HS-27A (cell line): ENCODE data around the gene AFG3L2.

Experiments
- DNase-seq: peaks from one replicate; pipeline ENCODE4 v3.0.0-alpha.2; 2012; ENCODE audit warnings: low read depth, missing footprints

Gene AFG3L2

GRCh38 chr18:12304351-12305210, 72.4 kb downstream of the AFG3L2 start:
- no peak for DNase-seq

GRCh38 chr18:12302391-12303147, 74.5 kb downstream of the AFG3L2 start:
- DNase-seq: no peak

GRCh38 chr18:12301263-12302005, 75.6 kb downstream of the AFG3L2 start:
- DNase-seq: no peak

DNA sequence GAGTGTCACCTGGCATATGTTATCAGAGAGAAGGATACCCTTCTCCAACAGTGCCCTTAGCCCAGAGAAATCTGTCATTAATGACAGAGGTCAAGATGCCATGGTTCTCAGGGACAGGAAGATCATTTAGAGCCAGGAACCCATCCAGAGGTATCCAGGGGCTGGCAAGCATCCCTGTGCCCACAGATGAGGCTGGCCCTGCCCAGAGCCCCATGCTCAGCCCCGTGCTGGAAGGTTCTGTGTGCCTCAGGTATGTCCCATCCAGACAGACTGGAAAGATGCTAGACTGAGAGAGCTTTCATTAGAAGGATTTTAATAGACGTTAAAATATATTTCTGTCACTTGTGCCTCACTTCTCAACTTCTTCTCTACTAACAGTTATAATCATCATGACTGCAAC, 77.2 kb downstream of the AFG3L2 start:
- DNase-seq: no peak

DNA sequence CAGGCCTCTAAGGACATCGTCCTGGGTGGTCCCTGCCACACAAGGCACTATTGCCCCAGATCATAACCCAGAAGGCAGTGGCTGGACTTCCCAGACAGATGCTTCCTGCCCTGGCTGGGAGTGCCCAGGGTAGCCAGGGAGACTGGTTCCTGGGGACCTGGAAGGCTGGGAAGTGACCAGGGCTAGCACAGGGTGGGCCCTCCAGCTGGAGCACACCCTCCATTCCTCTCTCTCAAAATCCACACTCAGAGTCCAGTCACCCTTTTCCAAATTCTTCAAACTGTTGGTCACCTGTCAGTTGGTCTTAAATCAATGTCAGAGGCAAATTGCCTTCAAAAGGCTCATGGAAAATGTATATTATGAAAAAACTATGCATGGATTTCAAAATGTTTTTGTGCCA, 80.6 kb downstream of the AFG3L2 start:
- DNase-seq: peak; percentile 46

DNA sequence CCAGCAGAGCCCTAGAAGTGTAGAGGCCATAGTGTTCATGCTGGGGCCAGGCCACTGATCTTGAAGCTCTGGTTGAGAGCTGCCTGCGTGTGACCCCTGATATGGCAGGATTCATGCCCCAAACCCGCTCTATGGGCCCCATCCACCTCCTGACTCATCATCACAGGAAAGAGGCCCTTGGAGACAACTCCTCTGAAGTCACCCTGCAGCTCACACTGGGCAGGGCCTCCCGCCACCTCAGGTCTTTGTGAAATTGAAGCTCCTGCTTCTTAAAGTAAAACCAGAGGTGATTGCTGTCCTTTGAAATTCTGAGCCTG, 81.0 kb downstream of the AFG3L2 start:
- peak; percentile 46 for DNase-seq

- DNase-seq: no peak
Observed at GRCh38 chr18:12295389-12296086, 81.5 kb downstream of the AFG3L2 start.

GRCh38 chr18:12293831-12294230, 83.2 kb downstream of the AFG3L2 start:
- no peak for DNase-seq

- DNase-seq: no peak
Observed at GRCh38 chr18:12291690-12292089, 85.3 kb downstream of the AFG3L2 start.

DNA sequence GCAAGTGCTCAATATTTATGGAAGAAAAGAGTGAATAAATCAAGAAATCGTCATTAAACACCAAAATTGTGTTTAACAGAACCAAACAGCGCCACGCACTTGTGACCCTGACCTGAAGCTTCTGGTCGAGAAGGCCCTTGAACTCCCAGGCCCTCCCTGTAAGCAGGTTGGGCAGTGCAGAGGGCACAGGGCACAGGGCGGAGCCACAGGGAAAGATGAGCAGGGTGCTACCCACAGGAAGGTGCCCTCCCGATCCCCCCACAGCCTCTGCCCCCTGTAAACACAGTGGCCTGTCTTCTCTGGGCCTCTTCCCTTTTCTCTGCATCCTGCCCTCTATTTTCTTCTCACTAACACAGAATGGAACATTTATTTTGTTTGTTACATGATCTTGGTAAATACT, 85.9 kb downstream of the AFG3L2 start:
- no peak for DNase-seq

- no peak for DNase-seq
Observed at GRCh38 chr18:12290086-12290485, 86.9 kb downstream of the AFG3L2 start.

- DNase-seq: no peak
Observed at GRCh38 chr18:12288403-12288755, 88.6 kb downstream of the AFG3L2 start.

- peak; percentile 95 for DNase-seq
Observed at GRCh38 chr18:12287684-12288402, 89.2 kb downstream of the AFG3L2 start.

- DNase-seq: no peak
Observed at GRCh38 chr18:12287131-12287681, 89.8 kb downstream of the AFG3L2 start.

DNA sequence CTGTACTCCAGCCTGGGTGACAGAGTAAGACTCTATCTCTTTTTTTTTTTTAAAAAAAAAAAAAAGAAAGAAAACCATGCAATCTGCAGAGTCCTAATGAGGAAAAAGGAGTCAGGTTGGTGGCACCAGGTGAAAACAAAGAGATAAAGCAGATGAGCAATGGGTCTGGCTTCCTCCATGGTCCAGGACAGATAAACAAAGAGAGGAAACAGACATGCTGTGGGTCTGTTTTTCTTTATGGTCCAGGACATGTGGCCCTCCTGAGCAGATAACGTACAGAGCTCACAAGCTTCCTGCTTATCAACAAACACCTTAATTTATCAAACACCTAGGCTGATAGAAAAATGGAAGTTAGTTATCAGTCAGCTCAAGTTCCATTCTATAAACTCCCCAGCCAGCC, 93.4 kb downstream of the AFG3L2 start:
- DNase-seq: no peak

DNA sequence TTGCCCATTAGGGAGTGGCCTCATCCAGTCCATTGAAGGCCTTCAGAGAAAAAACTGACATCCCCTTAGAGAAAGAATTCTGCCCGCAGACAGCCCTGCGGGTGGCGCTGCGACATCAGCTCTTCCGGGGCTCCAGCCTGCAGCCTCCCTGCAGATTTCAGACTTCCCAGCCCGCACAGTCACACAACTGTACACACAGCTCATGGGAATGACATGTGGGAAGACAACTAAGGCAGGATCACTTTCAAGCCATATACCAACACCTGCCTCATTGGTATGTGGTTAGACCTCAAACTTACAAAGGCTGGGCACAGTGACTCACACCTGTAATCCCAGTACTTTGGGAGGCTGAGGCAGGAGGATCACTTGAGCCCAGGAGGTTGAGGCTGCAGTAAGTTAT, 93.8 kb downstream of the AFG3L2 start:
- peak; percentile 33 for DNase-seq

DNA sequence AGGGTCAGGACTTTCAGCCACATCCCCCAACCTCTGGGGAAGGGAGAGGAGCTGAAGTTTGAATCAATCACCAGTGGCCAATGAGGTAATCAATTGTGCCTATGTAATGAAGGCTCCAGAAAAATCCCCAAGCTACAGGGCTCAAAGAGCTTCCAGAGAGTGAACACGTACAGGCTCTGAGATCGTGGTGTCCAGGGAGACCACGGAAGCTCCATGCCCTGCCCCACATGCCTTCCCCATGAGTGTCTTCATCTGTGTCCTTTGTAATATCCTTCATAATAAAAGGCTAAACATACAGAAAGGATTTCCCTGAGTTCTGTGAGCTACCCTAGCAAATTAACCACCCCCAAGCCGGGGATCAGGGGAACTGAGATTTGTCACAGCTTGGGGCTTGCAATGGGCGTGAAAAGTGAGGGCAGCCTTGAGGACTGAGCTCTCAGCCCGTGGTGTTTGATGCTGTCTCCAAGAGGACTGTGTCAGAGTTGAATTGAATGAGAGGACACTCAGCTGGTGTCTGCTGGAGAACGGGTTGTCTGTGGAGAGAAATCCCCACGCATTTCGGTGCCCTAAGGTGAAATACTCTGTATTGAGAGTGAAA, 94.5 kb downstream of the AFG3L2 start:
- peak; percentile 87 for DNase-seq

DNA sequence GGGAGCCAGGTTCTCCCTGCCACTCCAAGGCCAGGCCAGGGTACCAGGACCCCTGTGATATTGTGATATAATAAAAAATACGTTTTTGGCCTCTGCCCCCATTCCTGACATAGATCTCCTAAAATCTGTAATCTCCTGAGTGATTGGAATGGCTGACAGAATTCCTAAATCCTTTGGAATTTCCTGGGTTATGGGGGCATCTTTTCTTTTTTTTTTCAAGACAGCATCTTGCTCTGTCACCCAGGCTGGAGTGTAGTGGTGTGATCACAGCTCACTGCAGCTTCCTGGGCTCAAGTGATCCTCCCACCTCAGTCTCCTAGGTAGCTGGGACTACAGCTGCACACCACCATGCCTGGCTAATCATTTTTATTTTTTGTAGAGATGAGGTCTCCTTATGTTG, 95.2 kb downstream of the AFG3L2 start:
- no peak for DNase-seq

- DNase-seq: no peak
Observed at GRCh38 chr18:12279781-12280531, 97.1 kb downstream of the AFG3L2 start.
